MCF 10A (cell line): Measurements from ENCODE around the gene CADM3. TPM values are rescaled to one million over a fixed set of nuclear protein-coding genes. Genes with fewer than 3 reads are reported as not detected.

Experiments
- BruUV-seq: library from RNA; stranded (reverse); fragments of 400-500 nt; replicated peaks from 2 replicates; lab custom pipeline; 2021; lab: Mats Ljungman, UMichigan
- CTCF ChIA-PET: fragments of 300-600 bp; sonication (Branson Sonifier 250); formaldehyde crosslinking; extraction: SDS; loops from one replicate; lab custom pipeline; 2021; ENCODE audit warnings: antibody characterized with exemption, inconsistent platforms; lab: Yijun Ruan, JAX
- POLR2A ChIA-PET: fragments of 300-600, 350-650 bp; sonication (Branson Sonifier 250); formaldehyde crosslinking; extraction: SDS; loops from one replicate; lab custom pipeline; 2020; ENCODE audit warnings: antibody characterized with exemption, inconsistent platforms; lab: Yijun Ruan, JAX
- DNase-seq: peaks from one replicate; pipeline ENCODE4 v3.0.0-alpha.2; 2018; ENCODE audit not compliant: unreplicated experiment
- H3K27ac Mint-ChIP-seq: one replicate; pipeline ENCODE4 v1.8.0; 2022; ENCODE audit warnings: mild to moderate bottlenecking, low read depth, mixed read lengths; ENCODE audit not compliant: unreplicated experiment
- H3K27me3 Mint-ChIP-seq: one replicate; pipeline ENCODE4 v1.8.0; 2022; ENCODE audit warnings: mixed read lengths; ENCODE audit not compliant: insufficient read depth, unreplicated experiment
- H3K36me3 Mint-ChIP-seq: one replicate; pipeline ENCODE4 v1.8.0; 2022; ENCODE audit warnings: mild to moderate bottlenecking, moderate library complexity, mixed read lengths; ENCODE audit not compliant: insufficient read depth, unreplicated experiment
- H3K4me1 Mint-ChIP-seq: one replicate; pipeline ENCODE4 v1.8.0; 2022; ENCODE audit warnings: mixed read lengths; ENCODE audit not compliant: insufficient read depth, unreplicated experiment
- H3K4me3 Mint-ChIP-seq: one replicate; pipeline ENCODE4 v1.8.0; 2022; ENCODE audit warnings: mild to moderate bottlenecking, moderate library complexity, mixed read lengths; ENCODE audit not compliant: unreplicated experiment
- H3K9me3 Mint-ChIP-seq: one replicate; pipeline ENCODE4 v1.8.0; 2022; ENCODE audit warnings: mixed read lengths; ENCODE audit not compliant: unreplicated experiment
- intact Hi-C: fragments of 100-400 bp; cut with micrococcal nuclease; formaldehyde crosslinking; loops from 2 replicates; pipeline ENCODE4 v1.14.1; 2022
- total RNA-seq: library from RNA; stranded (reverse); gene quantifications from 2 replicates; pipeline ENCODE4 v1.2.3, GENCODE V29; 2022
- TF ChIP-seq, protein P1 (sequence below): fragments of 200-600 bp; IDR thresholded peaks from one replicate; pipeline ENCODE4 v1.8.0; 2022; ENCODE audit warnings: antibody characterized with exemption, mild to moderate bottlenecking; ENCODE audit not compliant: unreplicated experiment

CADM3 gene
- total RNA-seq, 1 experiment from 2014 or later, result 222 TPM

DNA sequence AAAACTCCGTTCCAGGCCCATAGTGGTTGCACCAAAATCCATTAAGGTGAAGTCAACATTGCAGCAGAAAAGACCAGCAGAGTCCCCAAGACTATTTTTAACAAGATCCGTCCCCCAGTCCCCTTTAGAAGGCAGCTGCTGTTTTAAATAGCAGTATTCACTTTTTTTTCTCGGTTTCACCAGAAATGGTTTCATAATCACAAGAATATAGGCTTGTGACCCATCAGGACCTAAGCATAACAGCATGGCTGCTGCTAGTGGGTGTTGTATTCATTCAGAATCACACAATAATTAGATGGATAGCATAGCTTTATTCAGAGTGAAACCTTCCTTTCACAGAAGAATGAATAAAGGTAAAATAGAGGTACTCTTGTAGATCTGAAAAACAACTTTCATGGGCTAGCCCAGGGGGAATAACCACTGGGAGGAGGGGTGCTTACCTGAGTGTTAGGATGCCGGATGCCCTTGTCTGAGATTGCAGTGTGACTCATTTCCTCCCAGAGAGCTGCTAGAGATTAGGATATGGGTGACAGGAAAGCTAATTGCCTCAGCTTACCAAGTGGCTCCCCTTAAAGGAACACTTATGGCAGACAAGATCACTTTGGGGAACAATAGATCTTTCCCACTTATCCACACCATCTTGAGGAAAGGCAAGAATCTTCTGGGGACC is 68.3 kb downstream of the CADM3 start:
- TF ChIP-seq, protein P1, sequence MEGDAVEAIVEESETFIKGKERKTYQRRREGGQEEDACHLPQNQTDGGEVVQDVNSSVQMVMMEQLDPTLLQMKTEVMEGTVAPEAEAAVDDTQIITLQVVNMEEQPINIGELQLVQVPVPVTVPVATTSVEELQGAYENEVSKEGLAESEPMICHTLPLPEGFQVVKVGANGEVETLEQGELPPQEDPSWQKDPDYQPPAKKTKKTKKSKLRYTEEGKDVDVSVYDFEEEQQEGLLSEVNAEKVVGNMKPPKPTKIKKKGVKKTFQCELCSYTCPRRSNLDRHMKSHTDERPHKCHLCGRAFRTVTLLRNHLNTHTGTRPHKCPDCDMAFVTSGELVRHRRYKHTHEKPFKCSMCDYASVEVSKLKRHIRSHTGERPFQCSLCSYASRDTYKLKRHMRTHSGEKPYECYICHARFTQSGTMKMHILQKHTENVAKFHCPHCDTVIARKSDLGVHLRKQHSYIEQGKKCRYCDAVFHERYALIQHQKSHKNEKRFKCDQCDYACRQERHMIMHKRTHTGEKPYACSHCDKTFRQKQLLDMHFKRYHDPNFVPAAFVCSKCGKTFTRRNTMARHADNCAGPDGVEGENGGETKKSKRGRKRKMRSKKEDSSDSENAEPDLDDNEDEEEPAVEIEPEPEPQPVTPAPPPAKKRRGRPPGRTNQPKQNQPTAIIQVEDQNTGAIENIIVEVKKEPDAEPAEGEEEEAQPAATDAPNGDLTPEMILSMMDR, result no peak
- no peak overlapping the region for H3K4me3 Mint-ChIP-seq
- BruUV-seq, result no TSS peak
- peak overlapping the region; percentile 1 for H3K27ac Mint-ChIP-seq
- POLR2A ChIA-PET, result interaction anchor here (0.6 to 1.9 kb wide), 5 partner anchors 9 to 132 kb away, joined by 3 to 6 read pairs (median 3); no protein-coding TSS in a partner anchor
- DNase-seq, result peak; percentile 42
- CTCF ChIA-PET, result interaction anchor here (0.6 to 2.4 kb wide), 9 partner anchors 9 to 537 kb away, joined by 3 to 8 read pairs (median 4); no protein-coding TSS in a partner anchor
- intact Hi-C loops, result no loop called here
- no peaks in the 10 kb centered on the region for H3K36me3 Mint-ChIP-seq
- peaks cover 15% of the 10 kb centered on the region for H3K9me3 Mint-ChIP-seq
- H3K27me3 Mint-ChIP-seq, result no peaks in the 10 kb centered on the region
- peaks cover 23% of the 10 kb centered on the region for H3K4me1 Mint-ChIP-seq

DNA sequence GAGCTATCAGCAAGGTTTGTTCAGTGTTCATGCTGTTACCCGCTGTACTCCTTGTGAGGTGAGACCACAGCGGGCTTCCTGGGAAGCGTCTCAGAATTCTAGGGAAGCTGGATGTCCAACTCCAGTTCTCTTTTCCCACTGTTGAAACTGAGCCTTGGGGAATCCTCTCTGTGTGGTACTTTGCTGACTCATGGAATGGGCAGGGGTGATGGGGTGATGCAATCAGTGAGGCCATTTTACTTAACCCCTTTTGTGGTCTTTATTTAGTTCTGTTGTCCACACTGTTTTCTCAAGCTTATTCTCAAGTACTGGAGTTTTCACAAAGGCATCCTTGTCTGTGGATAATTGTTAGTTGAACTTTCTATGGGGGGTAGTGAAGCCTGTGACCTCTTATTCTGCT is 75.9 kb downstream of the CADM3 start:
- Mint-ChIP-seq H3K36me3 (no peaks in the 10 kb centered on the region), H3K27ac (peak overlapping the region; percentile 84), H3K4me1 (peaks cover 19% of the 10 kb centered on the region), H3K4me3 (no peak overlapping the region), H3K9me3 (peaks cover 33% of the 10 kb centered on the region), H3K27me3 (no peaks in the 10 kb centered on the region)
- no TSS peak for BruUV-seq
- intact Hi-C loops, result no loop called here
- CTCF ChIA-PET, result interaction anchor here (0.6 to 3.3 kb wide), 13 partner anchors 9 to 946 kb away, joined by 3 to 43 read pairs (median 4); no protein-coding TSS in a partner anchor
- TF ChIP-seq, protein P1, result no peak
- peak; percentile 61 for DNase-seq
- POLR2A ChIA-PET, result interaction anchor here (0.8 to 1.6 kb wide), 4 partner anchors 10 to 18 kb away, joined by 3 to 7 read pairs (median 6); no protein-coding TSS in a partner anchor

DNA sequence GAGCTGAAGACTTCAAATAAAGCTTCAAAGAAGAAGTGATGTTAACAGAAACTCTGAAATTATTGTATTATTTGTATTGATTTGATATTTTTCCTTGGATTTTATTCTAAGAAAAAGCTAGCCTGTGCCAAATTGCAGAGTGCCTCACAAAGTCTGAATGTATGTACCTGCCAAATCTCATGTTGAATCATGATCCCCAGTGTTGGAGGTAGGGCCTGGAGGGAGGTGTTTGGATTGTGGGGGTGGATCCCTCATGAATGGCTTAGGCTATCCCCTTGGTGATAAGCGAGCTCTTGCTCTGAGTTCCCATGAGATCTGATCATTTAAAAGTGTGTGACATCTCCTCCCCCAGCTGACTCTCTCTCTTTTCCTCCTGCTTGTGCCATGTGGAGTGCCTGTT is 76.9 kb downstream of the CADM3 start:
- Mint-ChIP-seq H3K27me3 (no peaks in the 10 kb centered on the region), H3K36me3 (no peaks in the 10 kb centered on the region), H3K4me3 (no peak overlapping the region), H3K27ac (peak overlapping the region; percentile 84), H3K9me3 (peaks cover 33% of the 10 kb centered on the region), H3K4me1 (peaks cover 25% of the 10 kb centered on the region)
- intact Hi-C loops, result no loop called here
- TF ChIP-seq, protein P1, result no peak
- DNase-seq, result peak; percentile 75
- ChIA-PET CTCF (interaction anchor here (0.6 to 3.3 kb wide), 13 partner anchors 8 to 541 kb away, joined by 3 to 43 read pairs (median 5); no protein-coding TSS in a partner anchor), POLR2A (interaction anchor here (0.6 to 1.6 kb wide), 9 partner anchors 9 to 634 kb away, joined by 3 to 7 read pairs (median 3); no protein-coding TSS in a partner anchor)
- no TSS peak for BruUV-seq

DNA sequence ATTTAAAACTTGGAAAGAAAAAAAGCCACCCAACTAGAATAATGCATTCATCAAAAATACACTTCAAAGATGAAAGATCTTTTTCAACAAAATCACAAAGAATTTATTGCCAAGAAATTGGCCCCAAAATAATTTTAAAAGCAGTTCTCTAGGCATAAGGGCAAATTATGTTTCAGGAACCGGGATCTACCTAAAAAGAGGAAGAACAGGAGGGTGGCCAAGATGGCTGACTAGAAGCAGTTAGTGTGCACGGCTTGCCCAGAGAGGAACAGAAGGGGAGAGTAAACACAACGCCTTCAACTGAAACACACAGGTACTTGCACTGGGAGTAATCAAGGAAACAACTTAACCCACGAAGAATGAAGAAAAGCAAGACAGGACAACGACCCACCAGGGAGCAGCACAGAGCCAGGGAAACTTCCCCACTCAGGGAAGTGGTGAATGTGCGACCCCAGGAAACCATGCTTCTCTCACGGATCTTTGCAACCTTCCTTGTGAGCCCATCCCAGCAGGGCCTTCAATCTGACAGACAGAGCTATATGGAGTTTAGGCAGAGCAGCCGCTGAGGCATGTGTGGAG is 79.3 kb downstream of the CADM3 start:
- ChIA-PET POLR2A (interaction anchor here (1.2 kb wide), 1 partner anchor 502 kb away, joined by 3 read pairs; no protein-coding TSS in a partner anchor), CTCF (interaction anchor here (1.2 to 5.6 kb wide), 2 partner anchors 38 to 524 kb away, joined by 4 to 34 read pairs; no protein-coding TSS in a partner anchor)
- no peak overlapping the region for H3K4me3 Mint-ChIP-seq
- peaks cover 25% of the 10 kb centered on the region for H3K4me1 Mint-ChIP-seq
- H3K27me3 Mint-ChIP-seq, result no peaks in the 10 kb centered on the region
- H3K36me3 Mint-ChIP-seq, result no peaks in the 10 kb centered on the region
- TF ChIP-seq, protein P1, result no peak
- BruUV-seq, result no TSS peak
- intact Hi-C loops, result no loop called here
- DNase-seq, result no peak
- H3K9me3 Mint-ChIP-seq, result peaks cover 15% of the 10 kb centered on the region
- H3K27ac Mint-ChIP-seq, result peak overlapping the region; percentile 84
